ENCODE results near the gene CASQ2.

GRCh38 chr1:115767403-115767802 is 1.1 kb downstream of the CASQ2 start:
- TF ChIP-seq CTCF (IDR thresholded peaks at IDR 0.05; ENCODE audit: insufficient read depth, low read depth, low read length): no peak
- TF ChIP-seq EZH2 (IDR thresholded peaks at IDR 0.05; ENCODE audit: insufficient read depth, low read length): no peak

All from astrocyte (in vitro differentiated cells and primary cell).